GM13976 (cell line): ENCODE results near the gene TMEM135.
"Not testable (repeated sequence)": the region's sequence is repeated elsewhere in the genome, so short reads cannot be mapped to it uniquely, and the experiment has no call there.

Source experiments
- DNase-seq: peaks from one replicate; pipeline ENCODE4 v3.0.0; 2012; ENCODE audit warnings: low spot score
- CTCF ChIP-seq: IDR thresholded peaks from 2 replicates; pipeline ENCODE4 v1.5.1; 2012; ENCODE audit warnings: borderline replicate concordance, mild to moderate bottlenecking; ENCODE audit not compliant: insufficient read depth; ENCODE audit errors: extremely low read depth, missing control alignments, control extremely low read depth
- in situ Hi-C: fragments of 300-500 bp; cut with MboI; formaldehyde crosslinking; loops from one replicate; pipeline ENCODE4 v1.12.0; 2022; ENCODE audit warnings: low sequenced_read_pairs, mixed read lengths, inconsistent platforms; ENCODE audit not compliant: unreplicated experiment

Gene TMEM135

DNA sequence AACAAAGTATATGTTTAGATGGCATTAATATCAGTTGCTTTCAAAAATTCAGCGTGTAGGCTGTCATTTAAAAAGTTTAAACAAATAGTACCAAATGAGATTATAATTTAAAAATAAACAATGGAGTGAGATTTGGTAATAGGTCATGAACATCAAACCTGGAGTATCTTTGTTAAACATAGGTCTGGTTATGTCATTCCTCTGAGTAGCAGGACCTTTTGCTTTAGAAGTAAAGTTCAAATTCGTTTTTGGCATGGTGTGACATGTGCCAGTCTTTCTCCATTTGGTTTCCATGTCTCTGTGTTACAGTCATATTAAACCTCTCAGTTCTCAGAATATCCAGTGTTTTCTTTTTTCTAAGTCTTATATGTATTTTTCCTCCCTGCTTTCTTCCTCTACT is 242.4 kb downstream of the TMEM135 start:
- no peak for DNase-seq
- in situ Hi-C loops = no loop called here
- TF ChIP-seq CTCF = no peak

DNA sequence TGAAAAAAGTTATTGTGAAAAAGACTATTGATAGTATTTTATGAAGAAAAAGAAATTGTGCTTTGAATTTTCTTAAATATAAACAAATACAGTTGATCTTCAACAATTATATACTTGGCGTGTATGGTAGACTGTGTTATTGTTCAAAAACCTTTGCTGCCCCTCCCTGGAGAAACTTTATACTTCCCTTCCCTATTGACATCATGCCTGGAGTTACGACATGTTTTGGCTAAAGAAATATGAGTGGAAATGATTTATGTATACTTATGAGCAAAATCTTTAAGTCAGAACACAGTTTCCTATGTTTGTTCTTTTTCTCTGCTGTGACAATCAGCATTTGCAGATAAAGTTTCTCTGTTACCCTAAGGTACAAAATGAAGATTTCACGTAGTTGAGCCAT is 243.8 kb downstream of the TMEM135 start:
- in situ Hi-C loops = no loop called here
- no peak for TF ChIP-seq CTCF
- no peak for DNase-seq

DNA sequence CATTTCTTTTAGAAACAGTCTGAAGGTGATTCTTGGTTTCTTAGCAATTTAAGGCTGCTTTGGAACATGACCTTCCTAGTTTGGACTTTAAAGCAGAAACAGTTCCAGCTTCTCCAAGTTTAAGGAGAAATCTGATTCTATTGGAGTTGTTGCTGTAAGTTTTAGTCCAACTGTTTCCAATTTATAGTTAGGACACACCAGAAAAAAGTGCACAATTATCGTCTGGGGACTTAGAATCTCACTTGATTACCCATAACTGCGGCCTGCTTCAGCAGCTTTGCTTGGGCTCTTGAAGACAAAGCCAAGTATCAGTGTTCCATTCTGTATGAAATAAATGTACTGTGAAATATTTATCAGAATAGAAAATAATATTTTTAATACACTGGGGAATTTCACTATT is 246.6 kb downstream of the TMEM135 start:
- in situ Hi-C loops = no loop called here
- DNase-seq = no peak
- TF ChIP-seq CTCF = no peak

DNA sequence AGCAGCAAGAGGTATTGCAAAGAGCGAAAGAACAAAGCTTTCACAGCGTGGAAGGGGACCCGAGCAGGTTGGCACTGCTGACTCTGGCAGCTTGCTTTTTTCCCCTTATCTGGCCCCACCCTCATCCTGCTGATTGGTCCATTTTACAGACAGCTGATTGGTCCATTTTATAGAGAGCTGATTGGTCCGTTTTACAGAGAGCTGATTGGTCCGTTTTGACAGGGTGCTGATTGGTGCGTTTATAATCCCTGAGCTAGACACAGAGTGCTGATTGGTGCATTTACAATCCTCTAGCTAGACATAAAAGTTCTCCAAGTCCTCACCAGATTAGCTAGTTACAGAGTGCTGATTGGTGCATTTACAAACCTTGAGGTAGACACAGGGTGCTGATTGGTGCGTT is 247.9 kb downstream of the TMEM135 start:
- in situ Hi-C loops = not testable (repeated sequence)

DNA sequence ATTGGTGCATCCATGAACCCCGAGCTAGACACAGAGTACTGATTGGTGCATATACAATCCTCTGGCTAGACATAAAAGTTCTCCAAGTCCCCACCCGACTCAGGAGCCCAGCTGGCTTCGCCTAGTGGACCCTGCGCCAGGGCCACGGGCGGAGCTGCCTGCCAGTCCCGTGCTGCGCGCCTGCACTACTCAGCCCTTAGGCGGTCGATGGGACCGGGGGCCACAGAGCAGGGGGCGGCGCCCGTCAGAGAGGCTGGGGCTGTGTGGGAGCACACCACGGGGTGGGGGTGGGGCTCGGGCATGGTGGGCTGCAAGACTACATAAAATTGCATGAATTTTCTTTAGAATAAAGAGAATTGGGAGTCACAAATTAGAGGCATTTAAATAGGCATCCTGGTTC is 248.6 kb downstream of the TMEM135 start:
- TF ChIP-seq CTCF = no peak
- in situ Hi-C loops = no loop called here
- DNase-seq = no peak

More for the DNA sequence above, 247.9 kb downstream of the TMEM135 start:
- not testable (repeated sequence) for DNase-seq

- DNase-seq = peak; percentile 49
- in situ Hi-C loops = loop anchor here (10.0 kb wide), 1 partner anchor 346 kb away; no protein-coding TSS in a partner anchor
- peak; percentile 23 for TF ChIP-seq CTCF
These were observed 252.7 kb downstream of the TMEM135 start for GRCh38 chr11:87290304-87290922.

DNA sequence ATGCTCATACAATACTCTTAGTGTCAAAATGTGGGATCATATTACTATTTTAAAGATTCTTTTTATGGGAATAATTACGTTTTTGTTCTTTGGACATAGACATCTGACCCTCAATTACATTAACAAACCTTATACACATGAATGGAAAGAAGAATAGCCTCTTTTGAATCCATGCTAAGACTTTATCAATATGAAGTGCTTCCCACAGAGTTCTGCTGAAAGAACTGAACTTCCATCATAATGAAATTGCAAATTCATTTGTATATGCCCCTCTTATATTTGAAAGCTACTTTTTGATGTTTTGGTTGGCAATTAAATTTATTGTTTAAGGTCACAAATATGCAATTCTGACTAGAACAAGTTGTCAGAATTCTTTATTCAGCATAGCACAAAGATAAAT is 254.9 kb downstream of the TMEM135 start:
- in situ Hi-C loops = loop anchor here (10.0 kb wide), 1 partner anchor 348 kb away; no protein-coding TSS in a partner anchor
- TF ChIP-seq CTCF = no peak
- DNase-seq = no peak
